Osteoblast (primary cell): Measurements from ENCODE around the gene FOXL3. TPM values are rescaled to one million over a fixed set of nuclear protein-coding genes. Genes with fewer than 3 reads are reported as not detected.

ENCODE experiments used
- DNase-seq: peaks from one replicate; pipeline ENCODE4 v3.0.0; 2011; ENCODE audit warnings: low spot score, mixed read lengths; ENCODE audit not compliant: insufficient read length; ENCODE audit errors: missing footprints
- H2AFZ ChIP-seq: 2 replicates; pipeline ENCODE4 v1.6.0; 2011; ENCODE audit warnings: mild to moderate bottlenecking, low read length
- H3K27ac ChIP-seq: 2 replicates; pipeline ENCODE4 v1.5.1; 2011; ENCODE audit warnings: mild to moderate bottlenecking, low read depth, low read length, moderate library complexity
- H3K27me3 ChIP-seq: 2 replicates; pipeline ENCODE4 v1.6.0; 2012; ENCODE audit warnings: mild to moderate bottlenecking, control low read depth, inconsistent platforms, low read length, moderate library complexity; ENCODE audit not compliant: insufficient read depth
- H3K36me3 ChIP-seq: 2 replicates; pipeline ENCODE4 v1.5.1; 2011; ENCODE audit warnings: mild to moderate bottlenecking, low read length, control low read depth, moderate library complexity; ENCODE audit not compliant: insufficient read depth
- H3K4me1 ChIP-seq: 2 replicates; pipeline ENCODE4 v1.5.1; 2011; ENCODE audit warnings: mild to moderate bottlenecking, low read length, control low read depth, moderate library complexity; ENCODE audit not compliant: insufficient read depth
- H3K4me2 ChIP-seq: 2 replicates; pipeline ENCODE4 v1.6.0; 2011; ENCODE audit warnings: mild to moderate bottlenecking, low read length; ENCODE audit not compliant: insufficient read depth
- H3K4me3 ChIP-seq: fragments of 200-600 bp; sonication (generic); 3 replicates; pipeline ENCODE4 v1.5.1; 2012; ENCODE audit warnings: mild to moderate bottlenecking, low read length, inconsistent platforms; ENCODE audit not compliant: insufficient read depth
- H3K79me2 ChIP-seq: 2 replicates; pipeline ENCODE4 v1.6.0; 2012; ENCODE audit warnings: mild to moderate bottlenecking, low read length, control low read depth, inconsistent platforms; ENCODE audit not compliant: insufficient read depth
- H3K9me3 ChIP-seq: 2 replicates; pipeline ENCODE4 v1.5.1; 2011; ENCODE audit warnings: low read depth, low read length, control low read depth
- H4K20me1 ChIP-seq: 2 replicates; pipeline ENCODE4 v1.6.0; 2012; ENCODE audit warnings: mild to moderate bottlenecking, low read length, control low read depth; ENCODE audit not compliant: insufficient read depth
- CTCF ChIP-seq: IDR thresholded peaks from 2 replicates; pipeline ENCODE4 v1.5.1; 2011; ENCODE audit warnings: mild to moderate bottlenecking, low read depth, low read length, moderate library complexity; ENCODE audit errors: extremely low read depth
- total RNA-seq: library from RNA; depleted of rRNA; stranded (reverse); fragments of >200 nt; gene quantifications from 2 replicates; pipeline ENCODE4 v1.2.3, GENCODE V29; 2012

Gene FOXL3
- total RNA-seq, 1 donor, result not detected

DNA sequence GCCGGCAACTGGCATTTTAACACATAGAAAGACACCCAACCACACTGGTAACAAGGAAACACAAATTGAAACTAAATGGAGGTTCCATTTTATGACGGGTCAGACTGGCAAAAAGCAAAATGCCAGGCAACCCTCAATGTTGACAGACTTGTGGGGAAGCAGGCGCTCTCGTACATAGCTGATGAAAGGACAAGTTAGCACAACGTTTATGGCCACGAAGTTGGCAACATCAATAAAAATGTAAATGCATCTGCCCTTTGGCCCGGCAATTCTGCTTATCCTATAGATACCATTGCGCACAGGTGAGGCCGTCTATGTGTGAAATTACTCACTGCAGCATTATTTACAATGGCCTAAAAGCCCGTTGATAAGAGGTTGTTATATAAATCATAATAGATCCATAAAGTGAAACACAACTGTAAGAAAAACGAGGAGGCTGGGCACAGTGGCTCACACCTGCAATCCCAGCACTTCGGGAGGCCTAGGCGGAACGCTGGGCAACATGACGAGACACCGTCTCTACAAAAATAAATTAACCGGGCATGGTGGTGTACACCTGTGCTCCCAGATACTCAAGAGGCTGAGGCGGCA lies 39.8 kb downstream of the FOXL3 start:
- TF ChIP-seq CTCF, result no peak
- H3K4me2 ChIP-seq, result no peak overlapping the region
- peak; percentile 59 for DNase-seq
- no peaks in the 10 kb centered on the region for H3K79me2 ChIP-seq
- H4K20me1 ChIP-seq, result no peaks in the 10 kb centered on the region
- no peak overlapping the region for H3K27ac ChIP-seq
- H3K9me3 ChIP-seq, result peaks cover 6% of the 10 kb centered on the region
- H2AFZ ChIP-seq, result no peak overlapping the region
- no peaks in the 10 kb centered on the region for H3K36me3 ChIP-seq
- peak overlapping the region; percentile 13 for H3K4me3 ChIP-seq
- peaks cover 7% of the 10 kb centered on the region for H3K4me1 ChIP-seq
- H3K27me3 ChIP-seq, result peaks cover 15% of the 10 kb centered on the region

GRCh38 chr7:330511-331230 lies 40.7 kb downstream of the FOXL3 start:
- TF ChIP-seq CTCF, result no peak

GRCh38 chr7:332020-332517 lies 42.1 kb downstream of the FOXL3 start:
- H3K36me3 ChIP-seq, result no peaks in the 10 kb centered on the region
- no peak for TF ChIP-seq CTCF
- peaks cover 7% of the 10 kb centered on the region for H3K4me1 ChIP-seq
- peak; percentile 27 for DNase-seq
- H3K27ac ChIP-seq, result no peak overlapping the region
- no peak overlapping the region for H3K4me2 ChIP-seq
- H3K79me2 ChIP-seq, result no peaks in the 10 kb centered on the region
- H3K9me3 ChIP-seq, result no peaks in the 10 kb centered on the region
- H4K20me1 ChIP-seq, result no peaks in the 10 kb centered on the region
- H3K4me3 ChIP-seq, result no peak overlapping the region
- H3K27me3 ChIP-seq, result peaks cover 15% of the 10 kb centered on the region
- no peak overlapping the region for H2AFZ ChIP-seq

More at GRCh38 chr7:330511-331230, 40.7 kb downstream of the FOXL3 start:
- no peak overlapping the region for H2AFZ ChIP-seq
- H3K27me3 ChIP-seq, result peaks cover 15% of the 10 kb centered on the region
- no peaks in the 10 kb centered on the region for H3K36me3 ChIP-seq
- H3K4me1 ChIP-seq, result peaks cover 7% of the 10 kb centered on the region
- H3K4me2 ChIP-seq, result no peak overlapping the region
- no peak overlapping the region for H3K4me3 ChIP-seq
- H3K9me3 ChIP-seq, result peaks cover 5% of the 10 kb centered on the region
- DNase-seq, result peak; percentile 84
- H3K27ac ChIP-seq, result no peak overlapping the region
- no peaks in the 10 kb centered on the region for H4K20me1 ChIP-seq
- H3K79me2 ChIP-seq, result no peaks in the 10 kb centered on the region
